Right atrium auricular region (tissue), 2 donors: ENCODE results near the gene USH2A. TPM values are rescaled to one million over a fixed set of nuclear protein-coding genes. Genes with fewer than 3 reads are reported as not detected.

Experiments used
- DNase-seq: peaks from one replicate; pipeline ENCODE4 v3.0.0-alpha.2; 2019; ENCODE audit warnings: low spot score
- H3K27ac ChIP-seq, 2 donors: fragments of 200-600 bp; sonication (generic); 1 replicate in 1 of 2; 2 replicates in 1 of 2; pipeline ENCODE4 v1.5.1; 2016 to 2019
- H3K27me3 ChIP-seq, 2 donors: fragments of 200-600 bp; sonication (generic); one replicate each; pipeline versions ENCODE4 v1.5.1 to v1.6.0; 2017 to 2019
- H3K36me3 ChIP-seq: fragments of 200-600 bp; sonication (generic); one replicate; pipeline ENCODE4 v1.5.1; 2016
- H3K4me1 ChIP-seq, 2 donors: fragments of 200-600 bp; sonication (generic); one replicate each; pipeline versions ENCODE4 v1.5.1 to v1.6.0; 2017 to 2019
- H3K4me3 ChIP-seq, 2 donors: fragments of 200-600 bp; sonication (generic); 1 replicate in 1 of 2; 2 replicates in 1 of 2; pipeline ENCODE4 v1.5.1; 2017 to 2019; ENCODE audit warnings: mild to moderate bottlenecking in 1 of 2, moderate library complexity in 1 of 2
- H3K9me3 ChIP-seq, 2 donors: fragments of 200-600 bp; sonication (generic); one replicate each; pipeline ENCODE4 v1.5.1; 2019
- CTCF ChIP-seq, 2 donors: fragments of 200-600 bp; sonication (generic); IDR thresholded peaks; one replicate each; pipeline ENCODE4 v1.5.1; 2019; ENCODE audit warnings: antibody characterized with exemption in 2 of 2
- total RNA-seq, 2 donors: library from RNA; depleted of rRNA; stranded (reverse); fragments of >200 nt; gene quantifications; one replicate each; pipeline ENCODE4 v1.1.0, GENCODE V29; 2016

USH2A gene
- total RNA-seq, 2 donors from 2014 or later = 2.4 to 5.6 TPM

DNA sequence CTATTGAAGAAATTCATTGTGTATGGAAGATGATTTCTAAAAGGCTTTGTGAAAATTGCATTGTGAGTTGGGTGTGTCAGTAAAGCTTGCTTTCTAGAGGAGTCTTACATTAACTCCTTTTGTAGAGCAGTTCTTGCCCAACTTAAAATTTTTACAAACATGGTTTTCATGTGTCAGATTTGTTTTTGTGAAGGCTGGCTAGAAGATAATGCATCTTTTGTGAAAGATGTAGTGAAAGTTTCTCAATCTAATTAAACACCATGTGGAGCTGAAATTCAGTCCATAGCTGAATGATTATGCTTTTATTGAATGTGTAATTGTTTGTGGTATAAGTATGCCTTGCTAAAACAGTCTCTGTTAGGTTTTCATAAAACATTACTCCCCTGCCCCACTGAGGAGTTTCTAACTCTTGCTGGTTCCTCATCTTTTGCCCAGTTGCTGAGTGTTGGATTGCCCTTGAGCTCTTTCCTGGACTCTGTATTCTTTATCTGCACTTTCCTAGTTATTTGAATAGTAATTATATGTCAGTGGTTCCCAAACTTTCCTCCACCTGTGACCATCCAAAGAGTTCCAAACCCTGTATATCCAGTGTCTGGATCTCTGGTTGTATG lies 818.1 kb downstream of the USH2A start:
- DNase-seq = no peak
- no peak overlapping the region for H3K4me3 ChIP-seq
- H3K36me3 ChIP-seq = peaks cover 11% of the 10 kb centered on the region
- H3K9me3 ChIP-seq = no peaks in the 10 kb centered on the region
- peaks cover 0 to 9% of the 10 kb centered on the region in 2 donors for H3K4me1 ChIP-seq
- no peak for TF ChIP-seq CTCF (IDR thresholded peaks at IDR 0.05)
- no peak overlapping the region for H3K27ac ChIP-seq
- H3K27me3 ChIP-seq = no peaks in the 10 kb centered on the region

DNA sequence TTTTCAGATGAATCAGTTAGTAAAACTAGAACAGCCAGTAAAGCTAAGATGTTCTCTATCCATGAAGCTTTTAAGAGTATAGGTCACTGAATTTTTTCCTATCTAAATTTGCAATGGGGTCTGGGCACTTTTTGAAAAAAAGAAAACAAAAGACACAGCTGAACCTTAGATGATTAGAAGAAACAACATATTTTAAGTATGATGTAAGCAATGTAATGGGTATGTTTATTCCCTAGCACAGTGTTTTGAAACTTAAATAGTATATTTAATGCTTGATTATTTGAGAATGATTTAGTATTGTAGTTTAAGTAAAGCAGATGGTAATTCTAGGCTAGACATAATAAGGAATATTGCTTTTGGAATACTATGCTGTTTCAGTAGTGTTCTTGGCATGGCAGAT lies 819.9 kb downstream of the USH2A start:
- Histone ChIP-seq H3K36me3 (peaks cover 1% of the 10 kb centered on the region), H3K27ac (no peak overlapping the region)
- no peak for TF ChIP-seq CTCF (IDR thresholded peaks at IDR 0.05)

DNA sequence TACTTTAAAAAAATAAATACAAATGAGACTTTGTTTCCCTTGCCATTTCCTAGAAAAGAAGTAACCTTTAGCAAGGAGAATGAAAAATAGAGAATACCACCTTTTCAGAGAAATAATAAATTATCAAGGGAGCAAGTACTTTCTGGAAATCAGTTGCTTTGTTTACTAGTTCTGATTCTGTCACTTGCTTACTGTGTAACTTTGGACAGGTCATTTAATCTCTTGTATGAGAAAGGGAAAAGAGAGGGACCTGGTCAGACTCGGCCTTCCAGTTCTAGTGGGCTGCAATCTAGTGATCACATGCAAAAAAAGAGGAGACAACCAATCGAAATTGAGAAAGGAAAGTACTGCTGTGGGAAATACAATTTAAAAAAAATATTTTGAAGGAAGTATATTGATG lies 822.0 kb downstream of the USH2A start:
- Histone ChIP-seq H3K4me3 (no peak overlapping the region), H3K4me1 (peaks cover 0 to 8% of the 10 kb centered on the region in 2 donors), H3K36me3 (peaks cover 13% of the 10 kb centered on the region), H3K27ac (no peak overlapping the region), H3K27me3 (no peaks in the 10 kb centered on the region), H3K9me3 (no peaks in the 10 kb centered on the region)
- TF ChIP-seq CTCF (IDR thresholded peaks at IDR 0.05) = no peak
- DNase-seq = no peak

More for the DNA sequence above, 819.9 kb downstream of the USH2A start:
- Histone ChIP-seq H3K4me3 (no peak overlapping the region), H3K9me3 (no peaks in the 10 kb centered on the region), H3K27me3 (no peaks in the 10 kb centered on the region), H3K4me1 (peaks cover 0 to 8% of the 10 kb centered on the region in 2 donors)
- no peak for DNase-seq

GRCh38 chr1:215600867-215601266 lies 822.4 kb downstream of the USH2A start:
- peaks cover 13% of the 10 kb centered on the region for H3K36me3 ChIP-seq
- no peak for DNase-seq
- H3K4me3 ChIP-seq = no peak overlapping the region
- H3K27ac ChIP-seq = no peak overlapping the region
- no peak for TF ChIP-seq CTCF (IDR thresholded peaks at IDR 0.05)
- peaks cover 0 to 8% of the 10 kb centered on the region in 2 donors for H3K4me1 ChIP-seq
- no peaks in the 10 kb centered on the region for H3K9me3 ChIP-seq
- H3K27me3 ChIP-seq = no peaks in the 10 kb centered on the region

- Histone ChIP-seq H3K4me1 (peaks cover 0 to 8% of the 10 kb centered on the region in 2 donors), H3K36me3 (peaks cover 13% of the 10 kb centered on the region), H3K27me3 (no peaks in the 10 kb centered on the region), H3K27ac (no peak overlapping the region), H3K9me3 (no peaks in the 10 kb centered on the region), H3K4me3 (no peak overlapping the region)
- DNase-seq = no peak
- TF ChIP-seq CTCF (IDR thresholded peaks at IDR 0.05) = no peak
Measured at GRCh38 chr1:215600258-215600792, 822.9 kb downstream of the USH2A start.
